ENCODE results near the gene GPR61.
A peak's percentile ranks its signal among the peaks of the same experiment; 100 is the strongest.

Gene GPR61

GRCh38 chr1:109539676-109540075, at the start of gene GPR61:
GPR61 (plus strand) TSS chr1:109539872; CDS start chr1:109543023, 3,151 bp downstream.
- CTCF ChIA-PET = interaction anchor here (1.4 to 26.3 kb wide), 6 partner anchors 7 to 472 kb away, joined by 3 to 1898 read pairs (median 26); partner anchors contain the start of genes AHCYL1, AMIGO1, ATXN7L2 and CYB561D1
- POLR2A ChIA-PET = no interaction called here
- no peak for DNase-seq (ENCODE audit: extremely low spot score)
- no peak for TF ChIP-seq CTCF (IDR thresholded peaks at IDR 0.05; ENCODE audit: control extremely low read depth, extremely low read depth, low read depth, missing control alignments)

GRCh38 chr1:109490029-109490933, 49.4 kb upstream of the GPR61 start:
- POLR2A ChIA-PET = interaction anchor here (2.0 kb wide), 1 partner anchor 42 kb away, joined by 6 read pairs; no protein-coding TSS in a partner anchor
- peak; percentile 76 for DNase-seq (ENCODE audit: extremely low spot score)
- CTCF ChIA-PET = interaction anchor here (0.7 to 43.8 kb wide), 24 partner anchors 9 to 520 kb away, joined by 3 to 1898 read pairs (median 4); partner anchors contain the start of genes AMIGO1, GNAI3, GPR61 and PSRC1
- TF ChIP-seq CTCF (IDR thresholded peaks at IDR 0.05; ENCODE audit: control extremely low read depth, extremely low read depth, low read depth, missing control alignments) = peak; percentile 83

- no peak for TF ChIP-seq CTCF (IDR thresholded peaks at IDR 0.05; ENCODE audit: control extremely low read depth, extremely low read depth, low read depth, missing control alignments)
- POLR2A ChIA-PET = interaction anchor here (2.0 kb wide), 1 partner anchor 41 kb away, joined by 6 read pairs; no protein-coding TSS in a partner anchor
- no peak for DNase-seq (ENCODE audit: extremely low spot score)
- CTCF ChIA-PET = interaction anchor here (0.7 to 43.8 kb wide), 22 partner anchors 8 to 519 kb away, joined by 3 to 1898 read pairs (median 4); partner anchors contain the start of genes AMIGO1, GNAI3, GPR61 and PSRC1
These were observed 48.8 kb upstream of the GPR61 start for GRCh38 chr1:109490934-109491302.

- no peak for TF ChIP-seq CTCF (IDR thresholded peaks at IDR 0.05; ENCODE audit: control extremely low read depth, extremely low read depth, low read depth, missing control alignments)
- DNase-seq (ENCODE audit: extremely low spot score) = no peak
- CTCF ChIA-PET = interaction anchor here (0.7 to 43.8 kb wide), 14 partner anchors 8 to 235 kb away, joined by 3 to 1898 read pairs (median 4); partner anchors contain the start of genes AMIGO1, GNAI3 and GPR61
- POLR2A ChIA-PET = interaction anchor here (2.0 kb wide), 1 partner anchor 41 kb away, joined by 6 read pairs; no protein-coding TSS in a partner anchor
These were observed 48.3 kb upstream of the GPR61 start for GRCh38 chr1:109491372-109491771.

- TF ChIP-seq CTCF (IDR thresholded peaks at IDR 0.05; ENCODE audit: control extremely low read depth, extremely low read depth, low read depth, missing control alignments) = no peak
- no peak for DNase-seq (ENCODE audit: extremely low spot score)
- CTCF ChIA-PET = interaction anchor here (0.6 to 43.8 kb wide), 16 partner anchors 6 to 492 kb away, joined by 3 to 1898 read pairs (median 6); partner anchors contain the start of genes AHCYL1, AMIGO1, ATXN7L2 and GPR61
- POLR2A ChIA-PET = interaction anchor here (0.6 to 1.2 kb wide), 2 partner anchors 42 to 967 kb away, joined by 3 to 5 read pairs; no protein-coding TSS in a partner anchor
These were observed 46.9 kb upstream of the GPR61 start for GRCh38 chr1:109492779-109493178.

GRCh38 chr1:109493227-109493626, 46.4 kb upstream of the GPR61 start:
- no peak for DNase-seq (ENCODE audit: extremely low spot score)
- no peak for TF ChIP-seq CTCF (IDR thresholded peaks at IDR 0.05; ENCODE audit: control extremely low read depth, extremely low read depth, low read depth, missing control alignments)
- ChIA-PET POLR2A (interaction anchor here (0.6 to 1.2 kb wide), 2 partner anchors 42 to 967 kb away, joined by 3 to 5 read pairs; no protein-coding TSS in a partner anchor), CTCF (interaction anchor here (0.8 to 43.8 kb wide), 15 partner anchors 10 to 294 kb away, joined by 3 to 1898 read pairs (median 6); partner anchors contain the start of genes AMIGO1, ATXN7L2, GPR61 and PSMA5)
